B cell (primary cell): Measurements from ENCODE around the gene PHOSPHO1.

Source experiments
- EZH2 ChIP-seq: IDR thresholded peaks from 2 replicates; pipeline ENCODE4 v1.6.1; 2012; ENCODE audit warnings: borderline replicate concordance, low read depth, mild to moderate bottlenecking, moderate library complexity, low read length; ENCODE audit not compliant: insufficient read depth, poor library complexity, severe bottlenecking
- TF ChIP-seq, protein P1 (sequence below): fragments of 200-600 bp; IDR thresholded peaks from one replicate; pipeline ENCODE4 v1.8.0; 2022; ENCODE audit warnings: antibody characterized with exemption, mild to moderate bottlenecking

DNA sequence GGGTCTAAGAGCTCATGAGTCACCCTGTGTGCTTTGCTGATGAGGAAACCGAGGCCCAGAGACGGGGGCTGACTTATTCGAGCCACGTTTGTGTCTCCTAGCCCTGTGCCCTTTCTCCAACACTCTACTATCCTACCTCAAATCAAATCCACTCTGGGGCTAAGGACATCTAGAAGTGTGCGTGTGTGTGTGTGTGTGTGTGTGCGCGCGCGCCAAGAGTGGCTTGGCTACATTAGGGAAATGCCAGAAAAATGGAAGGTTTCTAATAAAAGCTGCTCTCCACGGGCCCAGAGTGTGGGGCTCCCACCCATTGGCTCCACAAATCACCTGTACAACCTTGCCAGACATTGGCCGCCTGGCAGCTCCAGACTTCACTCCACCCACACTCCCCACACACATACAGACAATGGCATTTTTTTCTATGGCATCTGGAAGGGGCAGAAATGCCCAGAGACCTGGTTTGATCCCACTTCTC lies 30.3 kb upstream of the PHOSPHO1 start:
- TF ChIP-seq, protein P1, sequence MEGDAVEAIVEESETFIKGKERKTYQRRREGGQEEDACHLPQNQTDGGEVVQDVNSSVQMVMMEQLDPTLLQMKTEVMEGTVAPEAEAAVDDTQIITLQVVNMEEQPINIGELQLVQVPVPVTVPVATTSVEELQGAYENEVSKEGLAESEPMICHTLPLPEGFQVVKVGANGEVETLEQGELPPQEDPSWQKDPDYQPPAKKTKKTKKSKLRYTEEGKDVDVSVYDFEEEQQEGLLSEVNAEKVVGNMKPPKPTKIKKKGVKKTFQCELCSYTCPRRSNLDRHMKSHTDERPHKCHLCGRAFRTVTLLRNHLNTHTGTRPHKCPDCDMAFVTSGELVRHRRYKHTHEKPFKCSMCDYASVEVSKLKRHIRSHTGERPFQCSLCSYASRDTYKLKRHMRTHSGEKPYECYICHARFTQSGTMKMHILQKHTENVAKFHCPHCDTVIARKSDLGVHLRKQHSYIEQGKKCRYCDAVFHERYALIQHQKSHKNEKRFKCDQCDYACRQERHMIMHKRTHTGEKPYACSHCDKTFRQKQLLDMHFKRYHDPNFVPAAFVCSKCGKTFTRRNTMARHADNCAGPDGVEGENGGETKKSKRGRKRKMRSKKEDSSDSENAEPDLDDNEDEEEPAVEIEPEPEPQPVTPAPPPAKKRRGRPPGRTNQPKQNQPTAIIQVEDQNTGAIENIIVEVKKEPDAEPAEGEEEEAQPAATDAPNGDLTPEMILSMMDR, result no peak
- no peak for TF ChIP-seq EZH2
